AG09319 (cell line): ENCODE measurements around the gene SEMA3E.
"Not testable (repeated sequence)": the region's sequence is repeated elsewhere in the genome, so short reads cannot be mapped to it uniquely, and the experiment has no call there.

Experiments used
- DNase-seq: peaks from one replicate; pipeline ENCODE4 v3.0.0-alpha.2; 2010; ENCODE audit warnings: low read depth; ENCODE audit errors: extremely low read depth
- CTCF ChIP-seq: IDR thresholded peaks from 2 replicates; pipeline ENCODE4 v1.5.1; 2011; ENCODE audit warnings: low read depth, mild to moderate bottlenecking, inconsistent platforms, low read length, moderate library complexity

The SEMA3E gene

GRCh38 chr7:83465643-83466042 lies 183.3 kb downstream of the SEMA3E start:
- DNase-seq: no peak
- TF ChIP-seq CTCF: no peak

GRCh38 chr7:83461820-83462219 lies 187.1 kb downstream of the SEMA3E start:
- not testable (repeated sequence) for DNase-seq

DNA sequence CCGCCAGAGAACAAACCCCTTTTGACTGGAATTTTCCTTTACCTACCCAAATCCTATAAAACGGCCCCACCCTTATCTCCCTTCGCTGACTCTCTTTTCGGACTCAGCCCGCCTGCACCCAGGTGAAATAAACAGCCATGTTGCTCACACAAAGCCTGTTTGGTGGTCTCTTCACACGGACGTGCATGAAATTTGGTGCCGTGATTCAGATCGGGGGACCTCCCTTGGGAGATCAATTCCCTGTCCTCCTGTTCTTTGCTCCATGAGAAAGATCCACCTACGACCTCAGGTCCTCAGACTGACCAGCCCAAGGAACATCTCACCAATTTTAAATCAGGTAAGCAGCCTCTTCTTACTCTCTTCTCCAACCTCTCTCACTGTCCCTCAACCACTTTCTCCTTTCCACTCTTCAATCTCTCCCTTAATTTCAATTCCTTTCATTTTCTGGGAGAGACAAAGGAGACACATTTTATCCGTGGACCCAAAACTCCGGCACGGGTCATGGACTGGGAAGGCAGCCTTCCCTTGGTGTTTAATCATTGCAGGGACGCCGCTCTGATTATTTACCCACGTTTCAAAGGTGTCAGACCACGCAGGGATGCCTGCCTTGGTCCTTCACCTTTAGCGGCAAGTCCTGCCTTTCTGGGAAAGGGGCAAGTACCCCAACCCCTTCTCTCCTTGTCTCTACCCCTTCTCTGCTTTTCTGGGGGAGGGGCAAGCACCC lies 188.8 kb downstream of the SEMA3E start:
- DNase-seq: not testable (repeated sequence)

- not testable (repeated sequence) for DNase-seq
These were observed 189.6 kb downstream of the SEMA3E start for GRCh38 chr7:83459101-83459929.

DNA sequence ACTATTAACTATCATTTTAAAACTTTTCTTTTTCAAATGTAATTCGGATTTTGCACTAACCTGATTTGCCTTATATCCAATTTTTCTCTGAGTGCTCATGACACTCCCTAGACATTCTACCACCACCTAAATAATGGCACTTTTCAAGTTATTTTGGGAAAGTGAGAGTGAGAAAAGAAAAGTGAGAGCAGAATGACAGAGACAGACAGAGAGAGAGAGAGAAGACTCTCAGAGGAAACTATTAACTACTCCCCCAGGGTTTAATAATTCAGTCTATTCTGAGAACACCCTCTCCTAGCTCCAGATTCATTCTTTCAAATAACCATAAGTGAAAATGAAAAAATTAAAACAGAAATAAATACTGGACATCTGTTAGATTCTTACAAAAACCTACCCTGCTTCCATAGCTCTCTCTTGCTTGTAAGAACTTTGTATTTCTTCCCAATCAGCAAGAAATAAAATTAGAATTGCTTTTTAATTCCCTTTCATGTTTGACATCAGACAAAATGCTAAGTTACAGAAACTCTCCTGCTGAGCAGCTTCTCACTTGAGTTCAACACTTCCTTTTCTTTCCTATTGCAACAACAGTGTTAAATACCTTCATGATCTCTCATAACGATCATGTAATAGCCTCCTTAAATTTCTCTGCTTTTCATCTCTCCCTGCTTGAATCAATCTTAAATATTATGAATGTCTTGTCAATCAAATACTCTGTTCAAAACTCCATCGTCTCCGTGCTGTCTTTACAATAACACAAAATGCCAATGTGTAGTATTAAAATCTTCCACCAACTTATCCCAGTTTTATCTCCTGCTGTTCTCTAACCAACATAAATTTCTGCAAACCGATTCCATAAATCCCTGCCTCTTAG lies 191.7 kb downstream of the SEMA3E start:
- DNase-seq: no peak
- no peak for TF ChIP-seq CTCF

DNA sequence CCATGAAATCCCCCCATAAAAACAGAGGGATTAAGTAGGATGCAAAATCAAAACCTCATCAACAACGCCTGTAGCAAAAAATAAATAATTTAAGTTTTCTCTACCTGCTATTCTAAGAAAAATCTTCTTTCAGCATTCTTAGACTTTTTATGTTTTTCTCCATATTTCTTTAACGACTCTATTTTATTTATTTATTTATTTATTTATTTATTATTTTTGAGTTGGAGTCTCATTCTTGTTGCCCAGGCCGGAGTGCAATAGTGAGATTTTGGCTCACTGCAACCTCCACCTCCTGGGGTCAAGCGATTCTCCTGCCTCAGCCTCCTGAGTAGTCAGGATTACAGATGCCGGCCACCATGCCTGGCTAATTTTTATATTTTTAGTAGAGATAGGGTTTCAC lies 192.5 kb downstream of the SEMA3E start:
- DNase-seq: no peak

GRCh38 chr7:83455612-83456011 lies 193.3 kb downstream of the SEMA3E start:
- DNase-seq: no peak
- no peak for TF ChIP-seq CTCF

More for the DNA sequence above, 192.5 kb downstream of the SEMA3E start:
- TF ChIP-seq CTCF: no peak

- no peak for DNase-seq
- no peak for TF ChIP-seq CTCF
These were observed 196.7 kb downstream of the SEMA3E start for GRCh38 chr7:83452256-83452655.
